Measurements from ENCODE around the gene AXIN2. TPM values are rescaled to one million over a fixed set of nuclear protein-coding genes. Genes with fewer than 3 reads are reported as not detected.

Gene AXIN2
- total RNA-seq, 1 experiment from 2014 or later: 168 TPM

DNA sequence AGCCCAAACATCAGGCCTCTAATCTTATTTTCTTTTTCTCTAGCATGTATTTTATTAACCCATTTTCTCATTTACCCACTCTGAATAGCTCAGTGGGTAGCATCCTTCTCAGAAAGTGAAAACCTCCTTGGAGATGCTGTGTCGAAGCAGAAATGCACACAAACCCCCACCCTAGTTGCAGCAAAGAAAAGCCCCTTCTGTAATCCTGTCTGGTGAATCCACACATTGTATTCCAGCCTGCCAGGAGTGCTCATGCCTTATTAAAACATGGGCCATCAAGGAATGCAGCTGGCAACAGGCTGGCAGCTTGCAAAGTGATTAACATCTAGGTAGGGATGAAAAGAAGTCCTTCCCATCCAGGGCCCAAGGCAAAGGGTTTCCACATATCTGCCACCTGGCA lies 39.7 kb upstream of the AXIN2 start:
- Histone ChIP-seq H3K36me3 (ENCODE audit: control insufficient read depth, insufficient read depth, low read length) (no peaks in the 10 kb centered on the region), H3K4me3 (ENCODE audit: low read depth, low read length) (no peak overlapping the region), H3K27me3 (replicated peaks; ENCODE audit: control insufficient read depth, insufficient read depth, low read length) (no peaks in the 10 kb centered on the region), H3K4me1 (no peaks in the 10 kb centered on the region), H3K9me3 (no peaks in the 10 kb centered on the region)
- intact Hi-C loops (cut with micrococcal nuclease; ENCODE audit: unreplicated experiment): no loop called here
- Mint-ChIP-seq H3K27me3 (ENCODE audit: insufficient read depth, unreplicated experiment) (no peaks in the 10 kb centered on the region), H3K27ac (ENCODE audit: unreplicated experiment) (no peak overlapping the region), H3K9me3 (ENCODE audit: unreplicated experiment) (no peaks in the 10 kb centered on the region), H3K36me3 (ENCODE audit: insufficient read depth, unreplicated experiment) (no peaks in the 10 kb centered on the region), H3K4me1 (ENCODE audit: low read depth, unreplicated experiment) (peaks cover 5% of the 10 kb centered on the region), H3K4me3 (ENCODE audit: unreplicated experiment) (no peak overlapping the region)
- DNase-seq: no peak
- POLR2A ChIA-PET: no interaction called here
- no TSS peak for BruUV-seq (replicated peaks)
- TF ChIP-seq, protein P1, sequence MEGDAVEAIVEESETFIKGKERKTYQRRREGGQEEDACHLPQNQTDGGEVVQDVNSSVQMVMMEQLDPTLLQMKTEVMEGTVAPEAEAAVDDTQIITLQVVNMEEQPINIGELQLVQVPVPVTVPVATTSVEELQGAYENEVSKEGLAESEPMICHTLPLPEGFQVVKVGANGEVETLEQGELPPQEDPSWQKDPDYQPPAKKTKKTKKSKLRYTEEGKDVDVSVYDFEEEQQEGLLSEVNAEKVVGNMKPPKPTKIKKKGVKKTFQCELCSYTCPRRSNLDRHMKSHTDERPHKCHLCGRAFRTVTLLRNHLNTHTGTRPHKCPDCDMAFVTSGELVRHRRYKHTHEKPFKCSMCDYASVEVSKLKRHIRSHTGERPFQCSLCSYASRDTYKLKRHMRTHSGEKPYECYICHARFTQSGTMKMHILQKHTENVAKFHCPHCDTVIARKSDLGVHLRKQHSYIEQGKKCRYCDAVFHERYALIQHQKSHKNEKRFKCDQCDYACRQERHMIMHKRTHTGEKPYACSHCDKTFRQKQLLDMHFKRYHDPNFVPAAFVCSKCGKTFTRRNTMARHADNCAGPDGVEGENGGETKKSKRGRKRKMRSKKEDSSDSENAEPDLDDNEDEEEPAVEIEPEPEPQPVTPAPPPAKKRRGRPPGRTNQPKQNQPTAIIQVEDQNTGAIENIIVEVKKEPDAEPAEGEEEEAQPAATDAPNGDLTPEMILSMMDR (IDR thresholded peaks at IDR 0.05; ENCODE audit: insufficient read depth in 1 of 2, low read depth in 1 of 2, low read length in 1 of 2, severe bottlenecking in 1 of 2, unreplicated experiment in 1 of 2): no peak
- CTCF ChIA-PET: no interaction called here

- ChIA-PET POLR2A (interaction anchor here (0.6 kb wide), 1 partner anchor 42 kb away, joined by 3 read pairs; no protein-coding TSS in a partner anchor), CTCF (no interaction called here)
- DNase-seq: no peak
- Histone ChIP-seq H3K27me3 (replicated peaks; ENCODE audit: control insufficient read depth, insufficient read depth, low read length) (no peaks in the 10 kb centered on the region), H3K36me3 (ENCODE audit: control insufficient read depth, insufficient read depth, low read length) (no peaks in the 10 kb centered on the region), H3K4me1 (peaks cover under 1% of the 10 kb centered on the region; the same call in 1 of the 2 replicates), H3K9me3 (no peaks in the 10 kb centered on the region), H3K4me3 (ENCODE audit: low read depth, low read length) (no peak overlapping the region)
- Mint-ChIP-seq H3K4me3 (ENCODE audit: unreplicated experiment) (no peak overlapping the region), H3K27me3 (ENCODE audit: insufficient read depth, unreplicated experiment) (no peaks in the 10 kb centered on the region), H3K36me3 (ENCODE audit: insufficient read depth, unreplicated experiment) (no peaks in the 10 kb centered on the region), H3K4me1 (ENCODE audit: low read depth, unreplicated experiment) (peaks cover 5% of the 10 kb centered on the region), H3K9me3 (ENCODE audit: unreplicated experiment) (no peaks in the 10 kb centered on the region), H3K27ac (ENCODE audit: unreplicated experiment) (no peak overlapping the region)
- no TSS peak for BruUV-seq (replicated peaks)
- TF ChIP-seq, protein P1 (IDR thresholded peaks at IDR 0.05; ENCODE audit: insufficient read depth in 1 of 2, low read depth in 1 of 2, low read length in 1 of 2, severe bottlenecking in 1 of 2, unreplicated experiment in 1 of 2): no peak
- intact Hi-C loops (cut with micrococcal nuclease; ENCODE audit: unreplicated experiment): no loop called here
Measured at GRCh38 chr17:65600518-65600917, 39.1 kb upstream of the AXIN2 start.

DNA sequence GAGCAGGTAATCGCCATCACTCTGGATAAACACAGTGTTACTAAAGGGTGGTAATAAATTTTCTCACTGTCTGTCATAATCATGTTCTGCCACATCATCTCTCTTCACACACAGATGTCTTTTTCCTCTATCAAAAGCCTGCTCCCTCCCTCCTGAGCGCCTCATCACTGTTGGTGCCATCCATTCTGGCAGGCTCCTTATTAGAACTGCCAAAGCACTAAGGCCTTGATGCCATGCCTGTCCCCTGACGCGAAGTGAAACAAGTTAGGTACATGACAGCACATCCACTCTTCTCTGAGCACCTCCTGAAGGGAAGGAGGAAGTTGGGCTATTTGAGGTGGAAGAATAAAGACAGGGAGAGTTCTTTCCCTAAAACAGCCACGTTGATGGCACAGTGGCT lies 38.2 kb upstream of the AXIN2 start:
- no peaks in the 10 kb centered on the region for H3K9me3 ChIP-seq
- peaks cover 11% of the 10 kb centered on the region for H3K4me1 Mint-ChIP-seq (ENCODE audit: low read depth, unreplicated experiment)
- no peak overlapping the region for H3K4me3 ChIP-seq (ENCODE audit: low read depth, low read length)
- no peak overlapping the region for H3K27ac Mint-ChIP-seq (ENCODE audit: unreplicated experiment)
- no peak for DNase-seq
- H3K27me3 Mint-ChIP-seq (ENCODE audit: insufficient read depth, unreplicated experiment): no peaks in the 10 kb centered on the region
- no peak overlapping the region for H3K4me3 Mint-ChIP-seq (ENCODE audit: unreplicated experiment)
- no TSS peak for BruUV-seq (replicated peaks)
- intact Hi-C loops (cut with micrococcal nuclease; ENCODE audit: unreplicated experiment): no loop called here
- ChIA-PET CTCF (no interaction called here), POLR2A (no interaction called here)
- H3K36me3 Mint-ChIP-seq (ENCODE audit: insufficient read depth, unreplicated experiment): no peaks in the 10 kb centered on the region
- no peaks in the 10 kb centered on the region for H3K36me3 ChIP-seq (ENCODE audit: control insufficient read depth, insufficient read depth, low read length)
- no peaks in the 10 kb centered on the region for H3K9me3 Mint-ChIP-seq (ENCODE audit: unreplicated experiment)
- H3K27me3 ChIP-seq (replicated peaks; ENCODE audit: control insufficient read depth, insufficient read depth, low read length): no peaks in the 10 kb centered on the region
- H3K4me1 ChIP-seq: peaks cover 9% of the 10 kb centered on the region
- TF ChIP-seq, protein P1 (IDR thresholded peaks at IDR 0.05; ENCODE audit: insufficient read depth in 1 of 2, low read depth in 1 of 2, low read length in 1 of 2, severe bottlenecking in 1 of 2, unreplicated experiment in 1 of 2): no peak
